ENCODE data around the gene NIPAL3.

The NIPAL3 gene

GRCh38 chr1:24392604-24392946, 23.0 kb upstream of the NIPAL3 start:
- Histone ChIP-seq H3K9me3 (ENCODE audit: control insufficient read depth in 1 of 2, low read length in 2 of 2) (no peaks in the 10 kb centered on the region), H3K27me3 (ENCODE audit: low read depth, low read length) (no peaks in the 10 kb centered on the region), H3K4me1 (ENCODE audit: control insufficient read depth in 1 of 2, insufficient read depth in 2 of 2, low read length in 2 of 2) (peaks cover 0 to 4% of the 10 kb centered on the region in 2 donors), H3K27ac (ENCODE audit: low read length) (peak overlapping the region; percentile 86), H3K36me3 (ENCODE audit: control insufficient read depth in 1 of 2, insufficient read depth in 2 of 2, low read length in 2 of 2) (peaks cover 0 to 3% of the 10 kb centered on the region in 2 donors), H3K4me3 (ENCODE audit: low read depth in 1 of 2, low read length in 2 of 2) (no peak overlapping the region)

- Histone ChIP-seq H3K27ac (ENCODE audit: low read length) (no peak overlapping the region), H3K36me3 (ENCODE audit: control insufficient read depth in 1 of 2, insufficient read depth in 2 of 2, low read length in 2 of 2) (peaks cover 0 to 3% of the 10 kb centered on the region in 2 donors), H3K27me3 (ENCODE audit: low read depth, low read length) (no peaks in the 10 kb centered on the region), H3K4me3 (ENCODE audit: low read depth in 1 of 2, low read length in 2 of 2) (no peak overlapping the region), H3K9me3 (ENCODE audit: control insufficient read depth in 1 of 2, low read length in 2 of 2) (no peaks in the 10 kb centered on the region), H3K4me1 (ENCODE audit: control insufficient read depth in 1 of 2, insufficient read depth in 2 of 2, low read length in 2 of 2) (peaks cover 0 to 4% of the 10 kb centered on the region in 2 donors)
Measured at GRCh38 chr1:24392982-24393650, 22.5 kb upstream of the NIPAL3 start.

GRCh38 chr1:24393892-24394291, 21.7 kb upstream of the NIPAL3 start:
- H3K27ac ChIP-seq (ENCODE audit: low read length) = no peak overlapping the region
- peaks cover 0 to 4% of the 10 kb centered on the region in 2 donors for H3K4me1 ChIP-seq (ENCODE audit: control insufficient read depth in 1 of 2, insufficient read depth in 2 of 2, low read length in 2 of 2)
- H3K9me3 ChIP-seq (ENCODE audit: control insufficient read depth in 1 of 2, low read length in 2 of 2) = no peaks in the 10 kb centered on the region
- H3K27me3 ChIP-seq (ENCODE audit: low read depth, low read length) = no peaks in the 10 kb centered on the region
- peaks cover 0 to 3% of the 10 kb centered on the region in 2 donors for H3K36me3 ChIP-seq (ENCODE audit: control insufficient read depth in 1 of 2, insufficient read depth in 2 of 2, low read length in 2 of 2)
- H3K4me3 ChIP-seq (ENCODE audit: low read depth in 1 of 2, low read length in 2 of 2) = no peak overlapping the region

GRCh38 chr1:24400065-24400464, 15.5 kb upstream of the NIPAL3 start:
- H3K4me3 ChIP-seq (ENCODE audit: low read depth in 1 of 2, low read length in 2 of 2) = no peak overlapping the region
- no peak overlapping the region for H3K27ac ChIP-seq (ENCODE audit: low read length)
- no peaks in the 10 kb centered on the region for H3K27me3 ChIP-seq (ENCODE audit: low read depth, low read length)
- H3K9me3 ChIP-seq (ENCODE audit: control insufficient read depth in 1 of 2, low read length in 2 of 2) = no peaks in the 10 kb centered on the region
- no peaks in the 10 kb centered on the region for H3K36me3 ChIP-seq (ENCODE audit: control insufficient read depth in 1 of 2, insufficient read depth in 2 of 2, low read length in 2 of 2)
- H3K4me1 ChIP-seq (ENCODE audit: control insufficient read depth in 1 of 2, insufficient read depth in 2 of 2, low read length in 2 of 2) = no peaks in the 10 kb centered on the region

- Histone ChIP-seq H3K4me3 (ENCODE audit: low read depth in 1 of 2, low read length in 2 of 2) (no peak overlapping the region), H3K36me3 (ENCODE audit: control insufficient read depth in 1 of 2, insufficient read depth in 2 of 2, low read length in 2 of 2) (no peaks in the 10 kb centered on the region), H3K4me1 (ENCODE audit: control insufficient read depth in 1 of 2, insufficient read depth in 2 of 2, low read length in 2 of 2) (no peaks in the 10 kb centered on the region), H3K27ac (ENCODE audit: low read length) (no peak overlapping the region), H3K27me3 (ENCODE audit: low read depth, low read length) (no peaks in the 10 kb centered on the region), H3K9me3 (ENCODE audit: control insufficient read depth in 1 of 2, low read length in 2 of 2) (no peaks in the 10 kb centered on the region)
Measured at GRCh38 chr1:24403806-24404205, 11.8 kb upstream of the NIPAL3 start.

- H3K4me3 ChIP-seq (ENCODE audit: low read depth in 1 of 2, low read length in 2 of 2) = no peak overlapping the region
- no peaks in the 10 kb centered on the region for H3K27me3 ChIP-seq (ENCODE audit: low read depth, low read length)
- H3K4me1 ChIP-seq (ENCODE audit: control insufficient read depth in 1 of 2, insufficient read depth in 2 of 2, low read length in 2 of 2) = no peaks in the 10 kb centered on the region
- H3K36me3 ChIP-seq (ENCODE audit: control insufficient read depth in 1 of 2, insufficient read depth in 2 of 2, low read length in 2 of 2) = no peaks in the 10 kb centered on the region
- H3K9me3 ChIP-seq (ENCODE audit: control insufficient read depth in 1 of 2, low read length in 2 of 2) = no peaks in the 10 kb centered on the region
- no peak overlapping the region for H3K27ac ChIP-seq (ENCODE audit: low read length)
Measured at GRCh38 chr1:24406788-24407187, 8.8 kb upstream of the NIPAL3 start.

- H3K27me3 ChIP-seq (ENCODE audit: low read depth, low read length) = no peaks in the 10 kb centered on the region
Measured at GRCh38 chr1:24409535-24409934, 6.1 kb upstream of the NIPAL3 start.

GRCh38 chr1:24410750-24411149, 4.9 kb upstream of the NIPAL3 start:
- H3K4me3 ChIP-seq (ENCODE audit: low read depth in 1 of 2, low read length in 2 of 2) = no peak overlapping the region
- H3K27ac ChIP-seq (ENCODE audit: low read length) = no peak overlapping the region
- H3K27me3 ChIP-seq (ENCODE audit: low read depth, low read length) = no peaks in the 10 kb centered on the region
- peaks cover 0 to 4% of the 10 kb centered on the region in 2 donors for H3K4me1 ChIP-seq (ENCODE audit: control insufficient read depth in 1 of 2, insufficient read depth in 2 of 2, low read length in 2 of 2)
- H3K36me3 ChIP-seq (ENCODE audit: control insufficient read depth in 1 of 2, insufficient read depth in 2 of 2, low read length in 2 of 2) = no peaks in the 10 kb centered on the region
- no peaks in the 10 kb centered on the region for H3K9me3 ChIP-seq (ENCODE audit: control insufficient read depth in 1 of 2, low read length in 2 of 2)

More at GRCh38 chr1:24409535-24409934, 6.1 kb upstream of the NIPAL3 start:
- Histone ChIP-seq H3K4me1 (ENCODE audit: control insufficient read depth in 1 of 2, insufficient read depth in 2 of 2, low read length in 2 of 2) (peaks cover 0 to 4% of the 10 kb centered on the region in 2 donors), H3K27ac (ENCODE audit: low read length) (no peak overlapping the region), H3K9me3 (ENCODE audit: control insufficient read depth in 1 of 2, low read length in 2 of 2) (no peaks in the 10 kb centered on the region), H3K4me3 (ENCODE audit: low read depth in 1 of 2, low read length in 2 of 2) (no peak overlapping the region), H3K36me3 (ENCODE audit: control insufficient read depth in 1 of 2, insufficient read depth in 2 of 2, low read length in 2 of 2) (no peaks in the 10 kb centered on the region)

GRCh38 chr1:24411963-24412362, 3.6 kb upstream of the NIPAL3 start:
- Histone ChIP-seq H3K27me3 (ENCODE audit: low read depth, low read length) (no peaks in the 10 kb centered on the region), H3K36me3 (ENCODE audit: control insufficient read depth in 1 of 2, insufficient read depth in 2 of 2, low read length in 2 of 2) (peaks cover 0 to 4% of the 10 kb centered on the region in 2 donors), H3K9me3 (ENCODE audit: control insufficient read depth in 1 of 2, low read length in 2 of 2) (no peaks in the 10 kb centered on the region), H3K27ac (ENCODE audit: low read length) (no peak overlapping the region), H3K4me3 (ENCODE audit: low read depth in 1 of 2, low read length in 2 of 2) (no peak overlapping the region), H3K4me1 (ENCODE audit: control insufficient read depth in 1 of 2, insufficient read depth in 2 of 2, low read length in 2 of 2) (peaks cover 0 to 12% of the 10 kb centered on the region in 2 donors)

- Histone ChIP-seq H3K36me3 (ENCODE audit: control insufficient read depth in 1 of 2, insufficient read depth in 2 of 2, low read length in 2 of 2) (peaks cover 0 to 4% of the 10 kb centered on the region in 2 donors), H3K27ac (ENCODE audit: low read length) (no peak overlapping the region), H3K27me3 (ENCODE audit: low read depth, low read length) (no peaks in the 10 kb centered on the region), H3K4me3 (ENCODE audit: low read depth in 1 of 2, low read length in 2 of 2) (no peak overlapping the region), H3K4me1 (ENCODE audit: control insufficient read depth in 1 of 2, insufficient read depth in 2 of 2, low read length in 2 of 2) (peaks cover 2 to 15% of the 10 kb centered on the region in 2 donors), H3K9me3 (ENCODE audit: control insufficient read depth in 1 of 2, low read length in 2 of 2) (no peaks in the 10 kb centered on the region)
Measured at GRCh38 chr1:24412408-24412807, 3.2 kb upstream of the NIPAL3 start.

GRCh38 chr1:24413350-24414163, 2.0 kb upstream of the NIPAL3 start, which contains the start of gene STPG1:
Gene STPG1 (minus strand): TSS chr1:24413782. CDS start chr1:24401388, 12,394 bp downstream.
- Histone ChIP-seq H3K27ac (ENCODE audit: low read length) (no peak within 1 kb of the TSS), H3K4me3 (ENCODE audit: low read depth in 1 of 2, low read length in 2 of 2) (peak within 1 kb of the TSS; percentile 69 to 94), H3K27me3 (ENCODE audit: low read depth, low read length) (no peaks in the 10 kb centered on the region)

More at GRCh38 chr1:24413350-24414163, 2.0 kb upstream of the NIPAL3 start, which contains the start of gene STPG1:
- peaks cover 0 to 4% of the 10 kb centered on the region in 2 donors for H3K36me3 ChIP-seq (ENCODE audit: control insufficient read depth in 1 of 2, insufficient read depth in 2 of 2, low read length in 2 of 2)
- H3K4me1 ChIP-seq (ENCODE audit: control insufficient read depth in 1 of 2, insufficient read depth in 2 of 2, low read length in 2 of 2) = peaks cover 5 to 15% of the 10 kb centered on the region in 2 donors
- H3K9me3 ChIP-seq (ENCODE audit: control insufficient read depth in 1 of 2, low read length in 2 of 2) = no peaks in the 10 kb centered on the region
